GM23248 (cell line): Measurements from ENCODE around the gene ZMYM1. TPM values are rescaled to one million over a fixed set of nuclear protein-coding genes. Genes with fewer than 3 reads are reported as not detected.
"Not testable (repeated sequence)": the region's sequence is repeated elsewhere in the genome, so short reads cannot be mapped to it uniquely, and the experiment has no call there.

Source experiments
- DNase-seq: peaks from one replicate; pipeline ENCODE4 v3.0.0-alpha.2; 2015
- H2AFZ ChIP-seq: fragments of 200-600 bp; sonication (generic); 2 replicates; pipeline ENCODE4 v1.6.1; 2016; ENCODE audit warnings: antibody characterized with exemption
- H3F3A ChIP-seq: fragments of 200-600 bp; sonication (generic); 2 replicates; pipeline ENCODE4 v1.6.1; 2016; ENCODE audit warnings: mild to moderate bottlenecking, antibody characterized with exemption, mixed run types; ENCODE audit not compliant: insufficient read depth
- H3K27ac ChIP-seq: fragments of 200-600 bp; sonication (generic); 2 replicates; pipeline ENCODE4 v1.5.1; 2016; ENCODE audit warnings: mild to moderate bottlenecking
- H3K27me3 ChIP-seq: fragments of 200-600 bp; sonication (generic); replicated peaks from 2 replicates; pipeline ENCODE4 v1.6.1; 2016; ENCODE audit warnings: mild to moderate bottlenecking; ENCODE audit not compliant: insufficient read depth
- H3K36me3 ChIP-seq: fragments of 200-600 bp; sonication (generic); 2 replicates; pipeline ENCODE4 v1.6.1; 2016; ENCODE audit warnings: low read depth, mild to moderate bottlenecking
- H3K4me1 ChIP-seq: fragments of 200-600 bp; sonication (generic); 2 replicates; pipeline ENCODE4 v1.6.1; 2016; ENCODE audit warnings: mild to moderate bottlenecking; ENCODE audit not compliant: insufficient read depth
- H3K4me2 ChIP-seq: fragments of 200-600 bp; sonication (generic); one replicate; pipeline ENCODE4 v1.6.1; 2016; ENCODE audit warnings: mild to moderate bottlenecking; ENCODE audit not compliant: unreplicated experiment
- H3K4me3 ChIP-seq: fragments of 200-600 bp; sonication (generic); 2 replicates; pipeline ENCODE4 v1.5.1; 2016; ENCODE audit warnings: mild to moderate bottlenecking
- H3K79me2 ChIP-seq: fragments of 200-600 bp; sonication (generic); 2 replicates; pipeline ENCODE4 v1.6.1; 2016; ENCODE audit warnings: mild to moderate bottlenecking; ENCODE audit not compliant: insufficient read depth
- H3K9ac ChIP-seq: fragments of 200-600 bp; sonication (generic); 2 replicates; pipeline ENCODE4 v1.6.1; 2016; ENCODE audit warnings: mild to moderate bottlenecking
- H3K9me2 ChIP-seq: fragments of 200-600 bp; sonication (generic); 2 replicates; pipeline ENCODE4 v1.6.1; 2016; ENCODE audit warnings: mixed run types, mild to moderate bottlenecking, moderate library complexity; ENCODE audit not compliant: insufficient read depth
- H3K9me3 ChIP-seq: fragments of 200-600 bp; sonication (generic); one replicate; pipeline ENCODE4 v1.6.1; 2017; ENCODE audit warnings: low read depth
- H4K20me1 ChIP-seq: fragments of 200-600 bp; sonication (generic); 2 replicates; pipeline ENCODE4 v1.6.0; 2016; ENCODE audit not compliant: insufficient read depth
- EZH2 ChIP-seq: fragments of 200-600 bp; sonication (generic); IDR thresholded peaks from 2 replicates; pipeline ENCODE4 v1.6.1; 2018; ENCODE audit warnings: antibody characterized with exemption, mild to moderate bottlenecking; ENCODE audit not compliant: insufficient read depth, poor library complexity, severe bottlenecking
- EZH2phosphoT487 ChIP-seq: fragments of 200-600 bp; sonication (generic); IDR thresholded peaks from 2 replicates; pipeline ENCODE4 v1.6.1; 2018; ENCODE audit warnings: antibody characterized with exemption, moderate library complexity, mild to moderate bottlenecking, low read depth; ENCODE audit not compliant: insufficient read depth
- WGBS, 2 experiments: methylation state at CpG; one replicate each; pipeline ENCODE4 v1.1.6; 2015 to 2017; ENCODE audit warnings: low lambda C conversion rate in 2 of 2, low coverage in 1 of 2; ENCODE audit errors: missing lambda C conversion rate in 2 of 2; 5-methylcytosine and 5-hydroxymethylcytosine counted together
- in situ Hi-C: fragments of 300-500 bp; cut with MboI; formaldehyde crosslinking; loops from 2 replicates; pipeline ENCODE4 v1.15.0; 2020
- polyA plus RNA-seq: library from polyadenylated mRNA; unstranded; fragments of >200 nt; fragmentation: Nextera tagmentation; extraction: Ambion mirVana; gene quantifications from 2 replicates; pipeline ENCODE4 v1.2.1, GENCODE V29; 2016
- total RNA-seq: library from RNA; depleted of rRNA; stranded (reverse); fragments of >200 nt; shearing (Covaris generic); gene quantifications from 2 replicates; pipeline ENCODE4 v1.2.3, GENCODE V29; 2014

ZMYM1 gene
- total and polyA plus RNA-seq, 2 experiments from 2014 or later = 9.7 to 13.6 TPM

DNA sequence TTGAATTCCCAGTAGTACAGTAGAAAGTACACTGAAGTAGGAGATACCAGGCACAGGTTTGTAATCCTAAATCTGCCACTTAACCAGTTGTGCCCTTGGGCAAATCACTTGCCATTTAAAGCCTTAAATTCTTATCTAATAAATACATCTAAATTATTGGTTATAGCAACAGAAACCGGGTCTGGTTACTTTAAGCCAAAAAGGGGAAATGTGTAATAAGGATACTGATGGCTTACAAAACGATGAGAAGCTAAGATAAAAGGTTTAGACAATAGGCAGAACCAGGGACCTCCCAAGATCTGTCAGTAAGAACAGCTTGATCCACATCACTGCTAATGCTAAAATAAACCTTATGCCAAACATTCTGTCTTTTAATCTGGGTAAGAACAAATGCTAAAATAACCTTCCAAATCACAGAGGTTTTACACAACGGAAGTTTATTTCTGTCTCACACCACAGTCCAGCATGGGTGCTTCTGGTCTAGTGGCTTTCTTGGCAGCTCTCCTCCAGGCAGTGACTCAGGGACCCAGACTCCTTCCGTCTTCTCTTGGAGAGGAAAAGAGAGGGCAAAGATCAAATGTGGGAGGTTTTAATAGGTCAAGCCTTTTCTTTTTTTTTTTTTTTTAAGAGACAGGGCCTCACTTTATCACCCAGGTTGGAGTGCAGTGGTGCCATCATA is 16.5 kb upstream of the ZMYM1 start:
- WGBS, 2 experiments = 17 to 23% methylated on average over 4 of the region's 4 CpGs
- no peaks in the 10 kb centered on the region for H3K36me3 ChIP-seq
- no peak overlapping the region for H3K27ac ChIP-seq
- peak; percentile 44 for DNase-seq
- H3K79me2 ChIP-seq = no peaks in the 10 kb centered on the region
- no peak overlapping the region for H3K4me3 ChIP-seq
- peak overlapping the region; percentile 36; the same call in 1 of the 2 replicates for H2AFZ ChIP-seq
- H3K9me3 ChIP-seq = no peaks in the 10 kb centered on the region
- H3K4me1 ChIP-seq = no peaks in the 10 kb centered on the region
- no peaks in the 10 kb centered on the region for H3K9me2 ChIP-seq
- H4K20me1 ChIP-seq = no peaks in the 10 kb centered on the region
- no peak overlapping the region for H3K4me2 ChIP-seq
- 0 out of 2 replicates have a peak, but pooled peaks cover 5% of the 10 kb centered on the region for H3F3A ChIP-seq
- no peaks in the 10 kb centered on the region for H3K27me3 ChIP-seq
- TF ChIP-seq EZH2phosphoT487 = no peak
- no peak for TF ChIP-seq EZH2
- H3K9ac ChIP-seq = no peak overlapping the region
- in situ Hi-C loops = no loop called here

DNA sequence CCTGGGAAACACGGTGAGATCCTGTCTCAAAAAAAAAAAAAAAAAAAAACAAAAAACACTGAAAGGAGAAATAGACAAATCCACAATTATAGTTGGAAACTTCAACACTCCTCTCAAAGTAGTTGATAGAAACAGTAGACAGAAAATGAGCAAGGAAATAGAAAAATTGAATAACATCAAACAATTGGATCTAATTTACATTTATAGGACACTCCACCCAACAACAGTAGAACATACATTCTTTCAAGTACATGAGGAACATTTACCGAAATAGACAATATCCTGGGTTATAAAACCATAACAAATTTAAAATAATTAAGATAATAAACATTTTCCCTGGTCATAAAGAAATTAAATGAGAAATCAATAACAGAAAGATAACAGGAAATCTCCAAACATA is 14.9 kb upstream of the ZMYM1 start:
- H3K36me3 ChIP-seq = no peaks in the 10 kb centered on the region
- WGBS, 2 experiments = 55 to 59% methylated on average over 2 of the region's 2 CpGs
- in situ Hi-C loops = no loop called here

DNA sequence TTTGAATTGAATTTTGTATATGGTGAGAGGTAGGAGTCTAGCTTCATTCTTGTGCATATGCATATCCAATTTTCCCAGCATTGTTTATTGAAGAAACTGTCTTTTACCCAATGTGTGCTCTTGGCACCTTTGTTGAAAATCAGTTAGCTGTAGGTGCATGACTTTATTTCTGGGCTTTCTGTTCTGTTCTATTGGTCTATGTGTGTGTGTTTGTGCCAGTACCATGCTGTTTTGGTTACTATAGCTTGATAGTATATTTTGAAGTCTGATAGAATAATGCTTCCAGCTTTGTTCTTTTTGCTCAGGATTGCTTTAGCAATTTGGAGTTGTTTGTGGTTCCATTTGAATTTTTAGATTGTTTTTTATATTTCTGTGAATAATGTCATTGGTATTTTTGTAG is 9.4 kb upstream of the ZMYM1 start:
- Histone ChIP-seq H3K27ac (no peak overlapping the region), H4K20me1 (no peaks in the 10 kb centered on the region), H3K9me3 (no peaks in the 10 kb centered on the region), H3K27me3 (no peaks in the 10 kb centered on the region; the same call in 1 of the 2 replicates), H3F3A (no peaks in the 10 kb centered on the region), H3K9me2 (no peaks in the 10 kb centered on the region), H3K4me3 (no peak overlapping the region), H3K9ac (no peak overlapping the region), H3K79me2 (no peaks in the 10 kb centered on the region), H3K4me1 (no peaks in the 10 kb centered on the region), H3K4me2 (no peak overlapping the region), H3K36me3 (no peaks in the 10 kb centered on the region), H2AFZ (no peak overlapping the region)
- no peak for DNase-seq
- TF ChIP-seq EZH2 = no peak
- TF ChIP-seq EZH2phosphoT487 = no peak
- in situ Hi-C loops = no loop called here

More for the DNA sequence above, 14.9 kb upstream of the ZMYM1 start:
- Histone ChIP-seq H3K27ac (no peak overlapping the region), H3K4me2 (no peak overlapping the region), H3F3A (0 out of 2 replicates have a peak, but pooled peaks cover 5% of the 10 kb centered on the region), H3K9me2 (no peaks in the 10 kb centered on the region), H2AFZ (no peak overlapping the region), H3K9ac (no peak overlapping the region), H4K20me1 (no peaks in the 10 kb centered on the region), H3K4me3 (no peak overlapping the region), H3K27me3 (no peaks in the 10 kb centered on the region), H3K79me2 (no peaks in the 10 kb centered on the region), H3K9me3 (no peaks in the 10 kb centered on the region), H3K4me1 (no peaks in the 10 kb centered on the region)
- TF ChIP-seq EZH2 = no peak
- no peak for TF ChIP-seq EZH2phosphoT487
- no peak for DNase-seq

GRCh38 chr1:35073265-35073811 is 5.8 kb upstream of the ZMYM1 start:
- Histone ChIP-seq H3K36me3 (no peaks in the 10 kb centered on the region), H3K9me2 (no peaks in the 10 kb centered on the region), H3K9ac (no peak overlapping the region), H2AFZ (no peak overlapping the region), H3K4me2 (no peak overlapping the region), H3K4me3 (no peak overlapping the region), H4K20me1 (no peaks in the 10 kb centered on the region), H3K27me3 (no peaks in the 10 kb centered on the region; the same call in 1 of the 2 replicates), H3F3A (no peaks in the 10 kb centered on the region), H3K27ac (no peak overlapping the region), H3K79me2 (no peaks in the 10 kb centered on the region), H3K9me3 (no peaks in the 10 kb centered on the region), H3K4me1 (no peaks in the 10 kb centered on the region)
- in situ Hi-C loops = no loop called here
- 86 to 88% methylated on average over 1 of the region's 1 CpG for WGBS, 2 experiments
- DNase-seq = no peak
- TF ChIP-seq EZH2phosphoT487 (no peak), EZH2 (no peak)

GRCh38 chr1:35076426-35076825 is 2.8 kb upstream of the ZMYM1 start:
- H3K27ac ChIP-seq, H2AFZ ChIP-seq, H3F3A ChIP-seq, H3K4me2 ChIP-seq, H3K4me3 ChIP-seq, H3K9me3 ChIP-seq, H4K20me1 ChIP-seq, H3K27me3 ChIP-seq, H3K4me1 ChIP-seq, H3K36me3 ChIP-seq, H3K9ac ChIP-seq, H3K9me2 ChIP-seq, in situ Hi-C loops: not testable (repeated sequence)
- peak; percentile 42 for DNase-seq
- H3K79me2 ChIP-seq = peaks cover 19% of the 10 kb centered on the region
- WGBS, 2 experiments = 73 to 74% methylated on average over 7 to 8 of the region's 8 CpGs
